ENCODE measurements around the gene CSPG4. TPM values are rescaled to one million over a fixed set of nuclear protein-coding genes. Genes with fewer than 3 reads are reported as not detected.
A peak's percentile ranks its signal among the peaks of the same experiment; 100 is the strongest.
"Not testable (repeated sequence)": the region's sequence is repeated elsewhere in the genome, so short reads cannot be mapped to it uniquely, and the experiment has no call there.

Gene CSPG4
- total RNA-seq, 1 experiment from 2014 or later = 0.20 TPM

- Histone ChIP-seq H3K36me3 (ENCODE audit: control insufficient read depth, insufficient read depth, low read length) (no peaks in the 10 kb centered on the region), H3K4me1 (no peaks in the 10 kb centered on the region), H3K27me3 (replicated peaks; ENCODE audit: control insufficient read depth, insufficient read depth, low read length) (no peaks in the 10 kb centered on the region), H3K9me3 (no peaks in the 10 kb centered on the region), H3K4me3 (ENCODE audit: low read depth, low read length) (no peak overlapping the region)
- ChIA-PET POLR2A (no interaction called here), CTCF (no interaction called here)
- Mint-ChIP-seq H3K4me1 (ENCODE audit: low read depth, unreplicated experiment) (peaks cover 12% of the 10 kb centered on the region), H3K4me3 (ENCODE audit: unreplicated experiment) (no peak overlapping the region), H3K9me3 (ENCODE audit: unreplicated experiment) (no peaks in the 10 kb centered on the region), H3K27ac (ENCODE audit: unreplicated experiment) (no peak overlapping the region), H3K36me3 (ENCODE audit: insufficient read depth, unreplicated experiment) (peaks cover 4% of the 10 kb centered on the region), H3K27me3 (ENCODE audit: insufficient read depth, unreplicated experiment) (no peaks in the 10 kb centered on the region)
- BruUV-seq (replicated peaks) = no TSS peak
- DNase-seq = peak in 1 of 2 experiments; percentile 22
- intact Hi-C loops (cut with micrococcal nuclease; ENCODE audit: unreplicated experiment) = no loop called here
- no peak for TF ChIP-seq CTCF (IDR thresholded peaks at IDR 0.05; ENCODE audit: insufficient read depth in 1 of 2, low read depth in 1 of 2, low read length in 1 of 2, severe bottlenecking in 1 of 2, unreplicated experiment in 1 of 2)
Observed at GRCh38 chr15:75736256-75736655, 23.6 kb upstream of the CSPG4 start.

- H3K9me3 ChIP-seq; POLR2A ChIA-PET; BruUV-seq (replicated peaks); H3K27me3 Mint-ChIP-seq (ENCODE audit: insufficient read depth, unreplicated experiment); CTCF ChIA-PET; H3K9me3 Mint-ChIP-seq (ENCODE audit: unreplicated experiment); DNase-seq; H3K4me3 ChIP-seq (ENCODE audit: low read depth, low read length); intact Hi-C loops (cut with micrococcal nuclease; ENCODE audit: unreplicated experiment); H3K27ac Mint-ChIP-seq (ENCODE audit: unreplicated experiment); H3K4me3 Mint-ChIP-seq (ENCODE audit: unreplicated experiment); H3K36me3 Mint-ChIP-seq (ENCODE audit: insufficient read depth, unreplicated experiment); H3K4me1 ChIP-seq; H3K36me3 ChIP-seq (ENCODE audit: control insufficient read depth, insufficient read depth, low read length); H3K27me3 ChIP-seq (replicated peaks; ENCODE audit: control insufficient read depth, insufficient read depth, low read length): not testable (repeated sequence)
- peaks cover 12% of the 10 kb centered on the region for H3K4me1 Mint-ChIP-seq (ENCODE audit: low read depth, unreplicated experiment)
Observed at GRCh38 chr15:75734861-75735760, 22.5 kb upstream of the CSPG4 start.

GRCh38 chr15:75733761-75734651 is 21.4 kb upstream of the CSPG4 start:
- no peak overlapping the region for H3K4me3 ChIP-seq (ENCODE audit: low read depth, low read length)
- no peak for TF ChIP-seq CTCF (IDR thresholded peaks at IDR 0.05; ENCODE audit: insufficient read depth in 1 of 2, low read depth in 1 of 2, low read length in 1 of 2, severe bottlenecking in 1 of 2, unreplicated experiment in 1 of 2)
- Mint-ChIP-seq H3K4me3 (ENCODE audit: unreplicated experiment) (no peak overlapping the region), H3K4me1 (ENCODE audit: low read depth, unreplicated experiment) (peaks cover 12% of the 10 kb centered on the region), H3K36me3 (ENCODE audit: insufficient read depth, unreplicated experiment) (peaks cover 4% of the 10 kb centered on the region), H3K27me3 (ENCODE audit: insufficient read depth, unreplicated experiment) (no peaks in the 10 kb centered on the region), H3K9me3 (ENCODE audit: unreplicated experiment) (no peaks in the 10 kb centered on the region), H3K27ac (ENCODE audit: unreplicated experiment) (no peak overlapping the region)
- POLR2A ChIA-PET = no interaction called here
- DNase-seq = peak in 1 of 2 experiments; percentile 33
- H3K4me1 ChIP-seq = no peaks in the 10 kb centered on the region
- H3K9me3 ChIP-seq = no peaks in the 10 kb centered on the region
- H3K27me3 ChIP-seq (replicated peaks; ENCODE audit: control insufficient read depth, insufficient read depth, low read length) = no peaks in the 10 kb centered on the region
- no TSS peak for BruUV-seq (replicated peaks)
- CTCF ChIA-PET = no interaction called here
- intact Hi-C loops (cut with micrococcal nuclease; ENCODE audit: unreplicated experiment) = no loop called here
- H3K36me3 ChIP-seq (ENCODE audit: control insufficient read depth, insufficient read depth, low read length) = no peaks in the 10 kb centered on the region
